Ramos (cell line): ENCODE results near the gene OR4L1.
"Not testable (repeated sequence)": the region's sequence is repeated elsewhere in the genome, so short reads cannot be mapped to it uniquely, and the experiment has no call there.

Experiments
- in situ Hi-C: fragments of 300-500 bp; cut with MboI; formaldehyde crosslinking; loops from one replicate; pipeline ENCODE4 v1.14.3; 2022; ENCODE audit warnings: low sequenced_read_pairs; ENCODE audit not compliant: unreplicated experiment

OR4L1 gene

GRCh38 chr14:20059745-20060144 is at the start of gene OR4L1:
Gene OR4L1, plus strand, starts transcription at chr14:20060045. Its CDS starts 0 bp downstream, at chr14:20060045.
- in situ Hi-C loops = no loop called here

- in situ Hi-C loops = no loop called here
These were observed 40.5 kb upstream of the OR4L1 start, which contains the start of gene OR4K14 for GRCh38 chr14:20019257-20019865. Gene OR4K14, minus strand, starts transcription at chr14:20019307. Its CDS starts 4,114 bp downstream, at chr14:20015193.

- in situ Hi-C loops = no loop called here
These were observed 28.8 kb upstream of the OR4L1 start for GRCh38 chr14:20031058-20031457.

- in situ Hi-C loops = no loop called here
These were observed 24.4 kb upstream of the OR4L1 start for GRCh38 chr14:20035449-20035848.

GRCh38 chr14:20035938-20036337 is 23.9 kb upstream of the OR4L1 start, which contains the start of gene OR4K13:
Gene OR4K13, minus strand, starts transcription at chr14:20036038. Its CDS starts 1,280 bp downstream, at chr14:20034758.
- in situ Hi-C loops = no loop called here

GRCh38 chr14:20044243-20044642 is 15.6 kb upstream of the OR4L1 start:
- in situ Hi-C loops = no loop called here

- in situ Hi-C loops = no loop called here
These were observed 11.6 kb upstream of the OR4L1 start for GRCh38 chr14:20048202-20048601.

GRCh38 chr14:20092050-20092449 is 32.2 kb downstream of the OR4L1 start:
- in situ Hi-C loops = no loop called here

GRCh38 chr14:20093442-20093841 is 33.6 kb downstream of the OR4L1 start:
- in situ Hi-C loops = no loop called here

GRCh38 chr14:20098926-20099770 is 39.3 kb downstream of the OR4L1 start:
- in situ Hi-C loops = not testable (repeated sequence)

- in situ Hi-C loops = no loop called here
These were observed 50.6 kb downstream of the OR4L1 start, which contains the start of gene OR4K17 for GRCh38 chr14:20110438-20110837. Gene OR4K17, plus strand, starts transcription at chr14:20110739. Its CDS starts 6,761 bp downstream, at chr14:20117500.
